GM19468 (cell line): ENCODE results near the gene FCGBP.
"Not testable (repeated sequence)": the region's sequence is repeated elsewhere in the genome, so short reads cannot be mapped to it uniquely, and the experiment has no call there.

ENCODE experiments used
- ATAC-seq: cut with Tn5 transposase; IDR thresholded peaks from one replicate; pipeline ENCODE4 v1.9.1; 2021; ENCODE audit warnings: mild to moderate bottlenecking, moderate library complexity, moderate number of reproducible peaks; ENCODE audit not compliant: unreplicated experiment; ENCODE audit errors: extremely low read depth

The FCGBP gene

GRCh38 chr19:39934584-39935363 lies at the start of gene FCGBP:
Gene FCGBP, minus strand, starts transcription at chr19:39934634.
- no peak for ATAC-seq

DNA sequence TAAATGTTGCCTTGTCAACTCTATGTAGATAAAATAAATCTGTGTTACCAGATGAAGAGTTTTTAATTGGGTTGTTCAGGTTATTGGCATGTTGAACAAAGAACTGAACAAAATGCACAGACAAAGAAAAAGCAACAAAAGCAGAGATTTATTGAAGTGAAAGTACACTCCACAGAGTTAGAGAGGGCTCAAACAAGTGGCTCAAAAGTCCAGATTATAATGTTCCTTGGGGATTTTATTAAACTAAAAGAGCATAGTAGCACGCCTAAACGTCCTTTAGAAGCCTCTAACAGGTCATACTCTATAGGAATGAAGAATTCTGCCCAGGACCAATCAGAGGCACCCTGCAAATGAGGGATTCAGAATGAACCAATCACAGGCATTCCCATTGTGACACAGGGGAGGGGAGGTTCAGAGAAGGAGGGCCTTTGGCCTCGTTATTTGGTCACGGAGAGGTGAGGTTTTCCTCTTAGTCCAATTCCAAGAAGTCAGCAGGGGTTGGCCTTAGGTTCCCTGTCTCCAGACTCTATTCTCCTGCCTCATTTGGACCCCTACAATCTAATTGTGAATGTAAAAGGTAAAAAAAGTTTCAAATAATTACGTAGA lies 49.4 kb upstream of the FCGBP start:
- ATAC-seq = no peak

DNA sequence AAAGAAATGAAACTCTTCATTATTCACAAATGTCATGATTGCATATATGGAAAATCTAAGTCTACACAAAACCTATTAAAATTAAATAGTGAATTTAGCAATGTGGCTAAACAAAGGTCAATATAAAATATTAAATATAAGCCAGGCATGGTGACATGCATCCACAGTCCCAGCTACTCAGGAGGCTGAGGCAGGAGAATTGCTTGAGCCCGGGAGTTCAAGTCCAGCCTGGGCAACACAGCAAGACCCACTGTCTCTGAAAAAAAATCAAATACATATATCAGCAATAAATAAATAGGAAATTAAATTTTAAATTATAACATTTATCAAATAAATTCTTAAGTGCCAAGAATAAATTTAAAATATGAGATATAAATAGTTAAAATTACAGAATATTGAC lies 48.4 kb upstream of the FCGBP start:
- ATAC-seq = no peak

- no peak for ATAC-seq
These were observed 40.1 kb upstream of the FCGBP start for GRCh38 chr19:39974377-39975155.

GRCh38 chr19:39971380-39972035 lies 37.1 kb upstream of the FCGBP start:
- ATAC-seq = no peak

DNA sequence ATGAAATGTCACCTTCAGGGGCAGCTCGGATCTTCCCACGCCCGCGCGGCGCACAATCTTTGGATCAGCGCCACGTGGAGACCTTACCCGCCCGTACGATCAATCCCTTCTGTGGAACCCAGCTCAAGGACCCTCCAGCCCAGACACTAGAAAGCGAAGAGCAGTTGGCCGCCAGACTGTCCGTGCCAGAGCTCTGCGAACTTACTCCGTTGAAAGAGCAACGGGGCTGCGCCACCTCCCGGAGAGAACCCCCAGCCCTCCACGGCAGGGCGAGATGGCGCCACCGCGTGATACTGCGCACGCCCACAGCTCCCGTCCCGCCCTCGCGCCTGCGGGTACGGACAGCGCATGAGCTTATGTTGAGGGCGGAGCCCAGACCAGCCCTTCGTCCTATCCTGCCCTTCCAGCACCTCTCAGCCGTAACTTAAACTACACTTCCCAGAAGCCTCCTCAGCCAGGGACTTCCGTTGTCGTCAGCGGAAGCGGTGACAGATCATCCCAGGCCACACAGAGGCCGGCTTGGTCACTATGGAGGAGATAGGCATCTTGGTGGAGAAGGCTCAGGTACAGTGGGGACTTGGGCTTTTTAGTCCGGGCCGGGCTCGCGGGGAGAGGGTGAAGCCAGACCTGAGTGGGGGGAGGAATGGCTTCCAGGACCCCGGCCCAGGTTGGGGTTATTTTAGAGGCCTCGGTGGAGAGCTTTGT lies 36.4 kb upstream of the FCGBP start, which contains the start of gene PSMC4:
PSMC4 (plus strand) TSS at position 491 of the 705 bp plus-strand sequence; CDS start at position 529, 38 bp downstream.
- peak; percentile 93 for ATAC-seq

DNA sequence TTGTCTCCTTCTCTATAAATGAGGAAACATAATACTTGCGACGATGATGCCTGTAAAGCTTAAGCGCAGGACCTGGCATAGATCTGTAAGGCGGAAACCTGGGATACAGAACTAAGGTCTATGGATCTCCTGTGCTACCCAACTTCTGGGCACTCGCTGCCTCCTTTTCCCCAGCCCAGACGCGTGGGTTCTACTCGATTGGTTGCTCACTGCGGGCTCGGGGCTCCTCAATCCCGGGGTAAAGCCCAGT lies 35.9 kb upstream of the FCGBP start:
- no peak for ATAC-seq

DNA sequence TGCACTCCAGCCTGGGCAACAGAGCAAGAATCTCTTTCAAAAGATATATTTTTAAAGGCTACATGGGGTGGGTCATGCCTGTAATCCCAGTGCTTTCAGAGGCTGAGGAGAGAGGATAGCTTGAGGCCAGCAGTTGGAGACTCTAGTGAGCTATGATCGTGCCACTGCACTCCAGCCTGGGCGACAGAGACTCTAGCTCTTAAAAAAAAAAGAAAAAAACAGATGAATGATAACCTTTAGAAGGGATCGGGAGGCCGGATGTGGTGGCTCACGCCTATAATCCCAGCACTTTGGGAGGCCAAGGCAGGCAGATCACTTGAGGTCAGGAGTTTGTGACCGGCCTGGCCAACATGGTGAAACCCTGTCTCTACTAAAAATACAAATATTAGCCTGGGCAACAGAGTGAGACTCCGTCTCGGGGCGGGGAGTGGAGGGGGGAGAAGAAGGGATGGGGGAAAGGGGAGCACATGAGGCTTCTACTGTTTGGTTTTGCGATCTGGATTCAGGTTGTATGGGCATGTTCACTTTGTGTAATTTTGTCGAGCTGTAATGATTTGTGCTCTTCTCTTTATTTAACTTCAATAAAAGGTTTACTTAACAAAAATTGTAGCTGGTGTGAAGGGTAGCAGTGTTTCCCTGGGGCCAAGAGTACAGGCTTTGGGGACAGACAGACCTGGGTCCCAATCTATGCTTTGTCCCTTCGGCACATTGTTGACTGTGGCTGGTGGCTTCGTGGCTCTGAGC lies 35.4 kb upstream of the FCGBP start:
- no peak for ATAC-seq

DNA sequence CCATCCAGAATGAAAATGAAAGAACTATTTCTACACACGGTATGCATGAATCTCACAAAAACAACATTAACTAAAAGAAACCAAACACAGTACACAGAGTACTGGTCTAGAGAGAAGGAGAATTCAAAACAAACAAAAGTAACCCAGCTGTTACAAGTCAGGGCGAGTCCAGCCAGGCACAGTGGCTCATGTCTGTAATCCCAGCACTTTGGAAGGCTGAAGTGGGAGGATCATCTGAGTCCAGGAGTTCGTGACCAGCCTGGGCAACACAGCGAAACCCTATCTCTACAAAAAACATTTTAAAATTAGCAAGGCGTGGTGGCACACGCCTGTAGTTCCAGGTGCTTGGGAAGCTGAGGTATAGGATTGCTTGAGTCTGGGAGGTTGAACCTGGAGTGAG lies 34.8 kb upstream of the FCGBP start:
- ATAC-seq = no peak

DNA sequence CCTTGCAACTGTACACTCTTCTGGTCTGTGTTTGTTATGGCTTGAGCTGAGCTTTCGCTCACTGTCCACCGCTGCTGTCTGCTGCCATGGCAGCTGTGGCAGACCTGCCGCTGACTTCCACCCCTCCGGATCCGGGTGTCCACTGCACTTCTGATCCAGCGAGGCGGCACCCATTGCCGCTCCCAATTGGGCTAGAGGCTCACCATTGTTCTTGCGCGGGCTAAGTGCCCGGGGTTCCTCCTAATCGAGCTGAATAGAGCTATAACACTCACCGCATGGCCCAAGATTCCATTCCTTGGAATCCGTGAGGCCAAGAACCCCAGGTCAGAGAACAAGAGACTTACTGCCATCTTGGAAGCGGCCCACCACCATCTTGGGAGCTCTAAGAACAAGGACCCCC lies 34.4 kb upstream of the FCGBP start:
- ATAC-seq = no peak

GRCh38 chr19:39967561-39967960 lies 33.1 kb upstream of the FCGBP start:
- no peak for ATAC-seq

GRCh38 chr19:39966617-39967016 lies 32.2 kb upstream of the FCGBP start:
- no peak for ATAC-seq

DNA sequence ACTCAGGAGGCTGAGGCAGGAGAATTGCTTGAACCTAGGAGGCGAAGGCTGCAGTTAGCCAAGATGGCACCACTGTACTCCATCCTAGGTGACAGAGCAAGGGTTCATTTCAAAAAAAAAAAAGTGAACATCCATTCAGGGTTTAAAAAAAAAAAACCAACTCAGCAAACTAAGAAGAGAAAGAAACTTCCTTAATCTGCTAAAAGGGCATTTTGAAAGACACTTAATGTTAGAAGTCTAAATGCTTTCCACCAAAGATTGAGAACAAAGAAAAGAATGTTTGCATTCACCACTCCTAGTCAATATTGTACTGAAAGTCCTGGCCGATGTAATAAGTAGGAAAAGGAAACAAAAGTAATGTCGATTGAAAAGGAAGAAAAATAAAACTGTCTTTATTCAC lies 29.5 kb upstream of the FCGBP start:
- no peak for ATAC-seq

- not testable (repeated sequence) for ATAC-seq
These were observed 25.0 kb upstream of the FCGBP start for GRCh38 chr19:39959407-39959806.

DNA sequence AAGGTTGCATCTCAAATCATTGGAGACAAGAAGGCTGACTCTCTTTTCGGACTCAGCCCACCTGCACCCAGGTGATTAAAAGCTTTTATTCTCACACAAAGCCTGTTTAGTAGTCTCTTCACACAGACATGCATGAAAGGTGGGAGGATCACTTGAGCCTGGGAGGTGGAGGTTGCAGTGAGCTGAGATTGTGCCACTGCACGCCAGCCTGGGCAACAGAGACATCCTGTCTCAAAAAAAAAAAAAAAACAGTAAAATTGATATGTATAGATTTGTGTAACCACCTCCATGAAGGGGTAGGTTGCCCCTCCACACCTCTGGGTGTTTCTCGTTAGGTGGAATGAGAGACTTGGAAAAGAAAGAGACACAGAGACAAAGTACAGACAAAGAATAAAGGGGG lies 24.5 kb upstream of the FCGBP start:
- ATAC-seq = not testable (repeated sequence)

DNA sequence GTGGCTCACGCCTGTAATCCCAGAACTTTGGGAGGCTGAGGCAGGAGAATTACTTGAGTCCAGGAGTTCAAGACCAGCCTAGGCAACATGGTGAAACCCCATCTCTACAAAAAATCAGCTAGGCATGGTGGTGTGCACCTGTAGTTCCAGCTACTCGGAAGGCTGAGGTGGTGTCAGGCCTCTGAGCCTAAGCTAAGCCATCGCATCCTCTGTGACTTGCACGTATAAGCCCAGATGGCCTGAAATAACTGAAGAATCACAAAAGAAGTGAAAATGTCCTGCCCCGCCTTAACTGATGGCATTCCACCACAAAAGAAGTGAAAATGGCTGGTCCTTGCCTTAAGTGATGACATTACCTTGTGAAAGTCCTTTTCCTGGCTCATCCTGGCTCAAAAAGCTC lies 23.5 kb upstream of the FCGBP start:
- ATAC-seq = not testable (repeated sequence)

DNA sequence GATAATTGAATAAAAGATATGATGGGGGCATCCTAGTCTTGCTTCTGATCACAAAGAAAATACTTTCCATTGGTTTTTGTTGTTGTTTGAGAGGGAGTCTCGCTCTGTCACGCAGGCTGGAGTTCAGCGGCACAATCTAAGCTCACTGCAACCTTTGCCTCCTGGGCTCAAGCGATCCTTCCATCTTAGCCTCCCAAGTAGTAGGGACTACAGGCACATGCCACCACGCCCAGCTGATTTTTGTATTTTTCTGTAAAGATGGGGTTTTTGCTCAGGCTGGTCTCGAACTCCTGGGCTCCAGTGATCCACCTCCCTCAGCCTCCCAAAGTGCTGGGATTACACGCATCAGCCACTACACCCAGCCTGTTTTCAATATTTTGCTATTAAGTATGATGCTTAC lies 19.5 kb upstream of the FCGBP start:
- no peak for ATAC-seq

DNA sequence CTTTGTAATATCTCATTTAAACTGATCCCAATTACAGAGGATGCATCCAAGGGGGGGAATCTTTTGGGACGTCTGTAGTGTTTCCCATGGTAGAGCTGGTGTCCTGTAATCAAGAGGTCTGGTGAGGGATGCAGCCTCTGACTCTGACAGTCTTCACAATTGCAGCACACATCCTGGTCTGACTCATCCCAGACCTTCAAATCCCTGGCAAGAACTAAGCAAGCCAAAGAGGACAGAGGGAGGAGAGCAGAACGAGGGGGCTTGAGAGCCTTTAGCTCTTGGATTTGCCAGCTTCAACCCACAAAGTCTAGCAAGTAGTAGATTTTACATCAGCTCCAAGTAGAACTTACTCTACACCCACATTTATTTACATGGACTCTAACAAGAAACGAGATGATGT lies 17.3 kb upstream of the FCGBP start:
- no peak for ATAC-seq

DNA sequence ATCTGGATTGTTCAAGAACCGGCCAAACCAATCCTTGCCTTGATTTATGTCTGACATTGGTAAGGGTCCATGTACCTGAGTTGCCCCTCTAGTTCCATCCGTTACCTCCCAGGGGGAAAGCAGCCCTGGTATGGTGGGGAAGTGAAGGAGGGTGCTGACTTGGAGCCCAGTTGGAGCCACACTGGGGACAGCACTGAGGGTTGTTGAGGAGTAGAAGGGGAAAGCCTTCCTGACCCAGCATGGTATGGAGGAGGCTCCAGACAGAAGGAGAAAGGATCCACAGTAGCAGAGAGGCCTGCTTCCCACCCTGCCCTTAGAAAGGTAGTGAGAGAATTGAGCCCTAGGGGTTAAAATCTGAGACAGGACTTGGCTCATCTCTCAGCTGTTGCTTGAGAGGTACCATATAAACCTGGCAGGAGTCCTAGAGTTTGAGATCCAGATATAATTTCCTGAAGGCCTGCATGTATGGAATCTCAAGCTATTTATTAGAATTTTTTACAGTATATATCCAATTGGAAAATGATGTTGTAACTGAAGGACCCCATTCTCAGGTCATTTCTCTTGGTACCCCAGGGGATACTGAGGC lies 16.7 kb upstream of the FCGBP start:
- no peak for ATAC-seq
